K562 (cell line): ENCODE data around the gene CDH18. TPM values are rescaled to one million over a fixed set of nuclear protein-coding genes. Genes with fewer than 3 reads are reported as not detected.

Source experiments
- ATAC-seq: fragments of 200-7000 bp; cut with Tn5 transposase; 3 replicates; pipeline ENCODE4 v1.9.1; 2020; ENCODE audit warnings: moderate library complexity
- BruUV-seq: library from RNA; stranded (reverse); fragments of 400-500 nt; replicated peaks from 2 replicates; lab custom pipeline; 2021; lab: Mats Ljungman, UMichigan
- CTCF ChIA-PET: fragments of 300-600 bp; formaldehyde crosslinking; extraction: SDS; loops from one replicate; lab custom pipeline; 2021; ENCODE audit warnings: low intra/inter-chr PET ratio; lab: Yijun Ruan, JAX
- POLR2A ChIA-PET: fragments of 300-600, 350-650 bp; sonication (Branson Sonifier 250); formaldehyde crosslinking; extraction: SDS; loops from one replicate; lab custom pipeline; 2021; ENCODE audit warnings: antibody characterized with exemption, inconsistent platforms; lab: Yijun Ruan, JAX
- DNase-seq, 4 experiments: peaks; one replicate each; pipeline versions ENCODE4 v3.0.0 to v3.0.0-alpha.2; 2011 to 2018; ENCODE audit warnings: low spot score in 3 of 4, mixed read lengths in 3 of 4; ENCODE audit errors: extremely low read depth in 1 of 4
- FAIRE-seq: peaks from 2 replicates; lab custom pipeline; 2011; peaks lifted over from hg19 to GRCh38; lab: Jason Lieb, UNC
- H2AFZ ChIP-seq: 2 replicates; pipeline ENCODE4 v1.6.0; 2011; ENCODE audit warnings: low read depth, low read length, control low read depth, inconsistent platforms
- H3K27ac ChIP-seq: fragments of 200-600 bp; 3 replicates; pipeline ENCODE4 v1.8.0; 2011; ENCODE audit warnings: low read depth, mild to moderate bottlenecking, control low read depth, inconsistent platforms, low read length, moderate library complexity, mixed read lengths; ENCODE audit errors: extremely low read depth
- H3K27me3 ChIP-seq, 2 experiments: fragments of 300-600 bp in 1 of 2; 2 replicates in 1 of 2; 3 replicates in 1 of 2; pipeline versions ENCODE4 v1.6.0 to v1.8.0; 2011; ENCODE audit warnings: inconsistent platforms in 2 of 2, low read length in 2 of 2, mild to moderate bottlenecking in 1 of 2, mixed read lengths in 1 of 2, moderate library complexity in 1 of 2; ENCODE audit not compliant: control insufficient read depth in 2 of 2, insufficient read depth in 2 of 2
- H3K36me3 ChIP-seq: fragments of 300-600 bp; 3 replicates; pipeline ENCODE4 v1.8.0; 2011; ENCODE audit warnings: mild to moderate bottlenecking, low read length, inconsistent platforms; ENCODE audit not compliant: control insufficient read depth, insufficient read depth
- H3K4me1 ChIP-seq, 2 experiments: fragments of 200-600 bp in 1 of 2; replicated peaks in 1 of 2; 2 replicates in 1 of 2; 3 replicates in 1 of 2; pipeline versions ENCODE4 v1.5.1 to v1.8.0; 2011; ENCODE audit warnings: inconsistent platforms in 2 of 2, low read length in 2 of 2, mild to moderate bottlenecking in 1 of 2, mixed read lengths in 1 of 2, moderate library complexity in 1 of 2; ENCODE audit not compliant: control insufficient read depth in 2 of 2, insufficient read depth in 2 of 2
- H3K4me2 ChIP-seq: 2 replicates; pipeline ENCODE4 v1.6.1; 2011; ENCODE audit warnings: low read length, control low read depth, inconsistent platforms, mixed read lengths; ENCODE audit not compliant: insufficient read depth
- H3K4me3 ChIP-seq: fragments of 200-600 bp; sonication (generic), shearing (Covaris generic); 2 replicates; pipeline ENCODE4 v1.5.1; 2016; ENCODE audit warnings: control low read depth, inconsistent platforms
- H3K79me2 ChIP-seq: fragments of 200-600 bp; 3 replicates; pipeline ENCODE4 v1.8.0; 2011; ENCODE audit warnings: low read length, inconsistent platforms; ENCODE audit not compliant: control insufficient read depth, insufficient read depth
- H3K9ac ChIP-seq, 2 experiments: 2 replicates each; pipeline versions ENCODE4 v1.6.0 to v1.6.1; 2011; ENCODE audit warnings: low read depth in 2 of 2, low read length in 2 of 2, control low read depth in 1 of 2, inconsistent platforms in 1 of 2, mild to moderate bottlenecking in 1 of 2, mixed read lengths in 1 of 2; ENCODE audit not compliant: insufficient read depth in 1 of 2
- H3K9me1 ChIP-seq: one replicate; pipeline ENCODE4 v1.6.0; 2011; ENCODE audit warnings: inconsistent platforms, mild to moderate bottlenecking, low read length, moderate library complexity; ENCODE audit not compliant: control insufficient read depth, insufficient read depth
- H3K9me3 ChIP-seq: replicated peaks from 2 replicates; pipeline ENCODE4 v1.5.1; 2011; ENCODE audit warnings: low read depth, low read length, inconsistent platforms; ENCODE audit not compliant: control insufficient read depth, insufficient read depth
- H4K20me1 ChIP-seq: replicated peaks from 2 replicates; pipeline ENCODE4 v1.6.1; 2011; ENCODE audit warnings: low read length, inconsistent platforms, mixed read lengths; ENCODE audit not compliant: control insufficient read depth, insufficient read depth
- ATF3 ChIP-seq, 2 experiments: fragments of 450-650 bp in 1 of 2; sonication (generic) in 1 of 2; formaldehyde crosslinking in 1 of 2; IDR thresholded peaks in 1 of 2; conservative IDR thresholded peaks in 1 of 2; 2 replicates each; pipeline versions ENCODE4 v1.6.1 to v1.8.1; 2016 to 2023; ENCODE audit warnings: mild to moderate bottlenecking in 2 of 2, moderate library complexity in 2 of 2, inconsistent platforms in 1 of 2, missing genetic modification reagents in 1 of 2
- ATF6 ChIP-seq: sonication (generic); formaldehyde crosslinking; IDR thresholded peaks from 2 replicates; pipeline ENCODE4 v1.4.0; 2020; ENCODE audit warnings: mild to moderate bottlenecking, missing genetic modification reagents
- BCOR ChIP-seq: fragments of 450-650 bp; IDR thresholded peaks from 2 replicates; pipeline ENCODE4 v1.6.1; 2016
- CAMTA2 ChIP-seq: fragments of 250-450 bp; sonication (Bioruptor Pico); conservative IDR thresholded peaks from 2 replicates; pipeline ENCODE4 v1.5.1; 2022
- CUX1 ChIP-seq: fragments of 200-800 bp; sonication (Bioruptor generic); IDR thresholded peaks from 2 replicates; pipeline ENCODE4 v1.6.1; 2016; ENCODE audit warnings: missing genetic modification characterization, missing compliant biosample characterization
- EHMT2 ChIP-seq: fragments of 450-650 bp; IDR thresholded peaks from 2 replicates; pipeline ENCODE4 v1.6.1; 2018; ENCODE audit warnings: antibody characterized with exemption
- EWSR1 ChIP-seq: fragments of 450-650 bp; IDR thresholded peaks from 2 replicates; pipeline ENCODE4 v1.6.1; 2018; ENCODE audit warnings: borderline replicate concordance, mild to moderate bottlenecking, low read depth, moderate library complexity; ENCODE audit not compliant: partially characterized antibody
- KLF10 ChIP-seq: fragments of 250-450 bp; sonication (Bioruptor Pico); IDR thresholded peaks from 2 replicates; pipeline ENCODE4 v1.6.1; 2021; ENCODE audit warnings: matching md5 sums
- MED1 ChIP-seq: sonication (generic); formaldehyde crosslinking; IDR thresholded peaks from 2 replicates; pipeline ENCODE4 v1.8.1; 2023; ENCODE audit warnings: missing genetic modification reagents, borderline replicate concordance
- ZNF23 ChIP-seq: fragments of 250-450 bp; sonication (Bioruptor Pico); IDR thresholded peaks from 2 replicates; pipeline ENCODE4 v1.4.0; 2020; ENCODE audit warnings: mild to moderate bottlenecking
- ZNF280A ChIP-seq: fragments of 450-650 bp; IDR thresholded peaks from 2 replicates; pipeline ENCODE4 v1.6.1; 2018; ENCODE audit warnings: mild to moderate bottlenecking, low read depth; ENCODE audit not compliant: partially characterized antibody
- ZNF431 ChIP-seq: sonication (generic); formaldehyde crosslinking; IDR thresholded peaks from 2 replicates; pipeline ENCODE4 v1.8.0; 2022; ENCODE audit warnings: mild to moderate bottlenecking, missing genetic modification reagents
- WGBS: fragments of 100-300 bp; shearing (Covaris generic); methylation state at CpG from one replicate; pipeline ENCODE4 v1.1.6; 2016; ENCODE audit warnings: low coverage, mixed read lengths; ENCODE audit not compliant: insufficient coverage; ENCODE audit errors: missing lambda C conversion rate; 5-methylcytosine and 5-hydroxymethylcytosine counted together
- in situ Hi-C: fragments of 300-500 bp; cut with MboI; formaldehyde crosslinking; loops from 4 replicates; pipeline ENCODE4 v1.15.0; 2018; ENCODE audit warnings: inconsistent platforms, mixed read lengths
- intact Hi-C: fragments of 100-400 bp; cut with micrococcal nuclease; formaldehyde crosslinking; loops from 2 replicates; pipeline ENCODE4 v1.14.2; 2022
- polyA plus RNA-seq, 8 experiments: library from polyadenylated mRNA; depleted of rRNA in 4 of 8; stranded (reverse) in 5 of 8; unstranded in 3 of 8; fragments of >200 nt; fragmentation: Nextera tagmentation in 2 of 8; fragmentation: Illumina TruSeq in 1 of 8; extraction: Ambion mirVana in 2 of 8; extraction: Trizol in 1 of 8; gene quantifications; 2 replicates each; pipeline versions ENCODE4 v1.2.1 to v1.2.3, GENCODE V29; 2011 to 2014; ENCODE audit warnings: inconsistent platforms in 1 of 8, missing spikeins in 1 of 8
- total RNA-seq, 7 experiments: library from RNA; depleted of rRNA in 6 of 7; stranded (reverse); fragments of >200 nt in 6 of 7; fragmentation: Illumina TruSeq in 2 of 7; extraction: Trizol in 2 of 7; gene quantifications; 2 replicates each; pipeline versions ENCODE4 v1.2.1 to v1.2.3, GENCODE V29; 2011 to 2021; ENCODE audit warnings: low replicate concordance in 1 of 7

The CDH18 gene
- total and polyA plus RNA-seq, 9 of the 15 experiments (the other 6 are each of a cell fraction or from before 2014, with no cell fraction given): 0.18 to 1.4 (median 0.31) TPM

- Histone ChIP-seq H3K9ac (no peak overlapping the region), H2AFZ (no peak overlapping the region), H3K27me3 (no peaks in the 10 kb centered on the region), H4K20me1 (no peaks in the 10 kb centered on the region), H3K79me2 (no peaks in the 10 kb centered on the region), H3K9me1 (no peaks in the 10 kb centered on the region), H3K9me3 (no peaks in the 10 kb centered on the region; the same call in 1 of the 2 replicates), H3K4me1 (no peaks in the 10 kb centered on the region), H3K4me3 (no peak overlapping the region), H3K27ac (no peak overlapping the region), H3K36me3 (no peaks in the 10 kb centered on the region), H3K4me2 (no peak overlapping the region)
- no peak for ATAC-seq
- FAIRE-seq: no peak
- BruUV-seq: no TSS peak
- in situ Hi-C loops (no loop called here), intact Hi-C loops (no loop called here)
- ChIA-PET CTCF (no interaction called here), POLR2A (no interaction called here)
- DNase-seq: no peak
- TF ChIP-seq ZNF431 (CRISPR knock-in tag) (no peak), KLF10 (no peak), ZNF280A (no peak), MED1 (CRISPR knock-in tag) (no peak), CUX1 (CRISPR knock-in tag) (no peak), ATF6 (no peak), EWSR1 (no peak), ZNF23 (no peak), EHMT2 (no peak), ATF3 (IDR thresholded peaks at IDR 0.05) (no peak), ATF3 (CRISPR knock-in tag; conservative IDR thresholded peaks at IDR 0.05) (no peak), BCOR (no peak), CAMTA2 (CRISPR knock-in tag) (no peak)
- WGBS: 3% methylated on average over 3 of the region's 3 CpGs
These were observed 41.3 kb upstream of the CDH18 start for GRCh38 chr5:20029266-20029665.
